H1 (cell line): Measurements from ENCODE around the gene FCER2. TPM values are rescaled to one million over a fixed set of nuclear protein-coding genes. Genes with fewer than 3 reads are reported as not detected.

Source experiments
- FOSL1 ChIP-seq: IDR thresholded peaks from 2 replicates; pipeline ENCODE4 v1.6.1; 2011; ENCODE audit warnings: mild to moderate bottlenecking, low read depth, low read length, moderate library complexity; ENCODE audit not compliant: insufficient read depth
- RAD21 ChIP-seq, 2 experiments: IDR thresholded peaks in 1 of 2; conservative IDR thresholded peaks in 1 of 2; 2 replicates each; pipeline ENCODE4 v1.6.1; 2011; ENCODE audit warnings: low read depth in 2 of 2, low read length in 2 of 2, improper control_type of control experiment in 1 of 2, inconsistent platforms in 1 of 2, mild to moderate bottlenecking in 1 of 2, moderate library complexity in 1 of 2
- RNF2 ChIP-seq: fragments of 200-900, 300-1000 bp; sonication (generic); IDR thresholded peaks from 2 replicates; pipeline ENCODE4 v1.7.1; 2016; ENCODE audit warnings: borderline replicate concordance, low read depth, mild to moderate bottlenecking, antibody characterized with exemption, low read length; ENCODE audit not compliant: poor library complexity, severe bottlenecking; ENCODE audit errors: missing control alignments
- SP1 ChIP-seq: IDR thresholded peaks from 2 replicates; pipeline ENCODE4 v1.6.1; 2011; ENCODE audit warnings: low read depth, low read length
- TBP ChIP-seq: IDR thresholded peaks from 2 replicates; pipeline ENCODE4 v1.6.1; 2011; ENCODE audit warnings: low read depth, low read length, improper control_type of control experiment
- polyA plus RNA-seq, 7 experiments: library from polyadenylated mRNA; depleted of rRNA in 3 of 7; stranded (reverse) in 5 of 7; unstranded in 2 of 7; fragments of >200 nt in 5 of 7; fragments of 200-250 nt in 2 of 7; gene quantifications; 1 replicate in 5 of 7; 2 replicates in 1 of 7; 4 replicates in 1 of 7; pipeline versions ENCODE4 v1.2.1 to v1.2.3, GENCODE V29; 2011 to 2013; ENCODE audit warnings: missing spikeins in 2 of 7, mixed read lengths in 2 of 7
- total RNA-seq: library from RNA; stranded (reverse); fragmentation: NEBNext Ultra II Directional; extraction: Animal tissue kit (Norgen Biotek cat#: 25700); gene quantifications from 2 replicates; pipeline ENCODE4 v1.2.1, GENCODE V29; 2021
- TF ChIP-seq, protein P1 (sequence below): IDR thresholded peaks from 2 replicates; pipeline ENCODE4 v1.6.1; 2011; ENCODE audit warnings: low read depth, mild to moderate bottlenecking, low read length; ENCODE audit not compliant: insufficient read depth

The FCER2 gene
- total and polyA plus RNA-seq, 2 of the 8 experiments (the other 6 are each of a cell fraction or from before 2014, with no cell fraction given): 0.67 TPM; not detected in 1

DNA sequence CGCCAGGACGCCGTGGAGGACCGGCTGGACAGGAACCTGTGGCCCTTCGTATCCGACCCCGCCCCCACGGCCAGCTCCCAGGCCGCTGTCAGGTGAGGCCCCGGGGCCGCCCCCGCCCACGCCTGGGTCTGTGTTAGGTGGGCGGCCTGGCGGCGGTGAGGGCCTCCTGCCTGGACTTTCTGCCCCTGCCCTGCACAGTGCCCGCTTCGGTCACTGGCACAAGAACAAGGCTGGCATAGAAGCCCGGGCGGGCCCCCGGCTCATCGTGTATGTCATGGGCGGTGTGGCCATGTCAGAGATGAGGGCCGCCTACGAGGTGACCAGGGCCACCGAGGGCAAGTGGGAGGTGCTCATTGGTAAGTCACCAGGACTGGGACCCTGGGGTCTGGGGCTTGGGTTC lies 54.8 kb downstream of the FCER2 start (continued):
- TF ChIP-seq SP1: no peak
- TF ChIP-seq FOSL1: no peak
- no peak for TF ChIP-seq RAD21 (IDR thresholded peaks at IDR 0.05 in 1 of 2, conservative IDR thresholded peaks at IDR 0.05 in 1 of 2; ENCODE audit: low read depth in 2 of 2, low read length in 2 of 2)
- TF ChIP-seq, protein P1, sequence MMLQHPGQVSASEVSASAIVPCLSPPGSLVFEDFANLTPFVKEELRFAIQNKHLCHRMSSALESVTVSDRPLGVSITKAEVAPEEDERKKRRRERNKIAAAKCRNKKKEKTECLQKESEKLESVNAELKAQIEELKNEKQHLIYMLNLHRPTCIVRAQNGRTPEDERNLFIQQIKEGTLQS: no peak
- no peak for TF ChIP-seq TBP
- no peak for TF ChIP-seq RNF2
